ENCODE data around the gene NID1.
A peak's percentile ranks its signal among the peaks of the same experiment; 100 is the strongest.
"Not testable (repeated sequence)": the region's sequence is repeated elsewhere in the genome, so short reads cannot be mapped to it uniquely, and the experiment has no call there.

NID1 gene

GRCh38 chr1:235976490-235976889 is 88.4 kb downstream of the NID1 start:
- TF ChIP-seq SPI1 (IDR thresholded peaks at IDR 0.05; ENCODE audit: borderline replicate concordance, low read depth) (no peak), POLR2AphosphoS5 (IDR thresholded peaks at IDR 0.05; ENCODE audit: low read depth) (no peak), GABPA (IDR thresholded peaks at IDR 0.05; ENCODE audit: low read depth) (no peak), CTCF (IDR thresholded peaks at IDR 0.05; ENCODE audit: insufficient read depth, low read length) (no peak)
- TF ChIP-seq, protein P1, sequence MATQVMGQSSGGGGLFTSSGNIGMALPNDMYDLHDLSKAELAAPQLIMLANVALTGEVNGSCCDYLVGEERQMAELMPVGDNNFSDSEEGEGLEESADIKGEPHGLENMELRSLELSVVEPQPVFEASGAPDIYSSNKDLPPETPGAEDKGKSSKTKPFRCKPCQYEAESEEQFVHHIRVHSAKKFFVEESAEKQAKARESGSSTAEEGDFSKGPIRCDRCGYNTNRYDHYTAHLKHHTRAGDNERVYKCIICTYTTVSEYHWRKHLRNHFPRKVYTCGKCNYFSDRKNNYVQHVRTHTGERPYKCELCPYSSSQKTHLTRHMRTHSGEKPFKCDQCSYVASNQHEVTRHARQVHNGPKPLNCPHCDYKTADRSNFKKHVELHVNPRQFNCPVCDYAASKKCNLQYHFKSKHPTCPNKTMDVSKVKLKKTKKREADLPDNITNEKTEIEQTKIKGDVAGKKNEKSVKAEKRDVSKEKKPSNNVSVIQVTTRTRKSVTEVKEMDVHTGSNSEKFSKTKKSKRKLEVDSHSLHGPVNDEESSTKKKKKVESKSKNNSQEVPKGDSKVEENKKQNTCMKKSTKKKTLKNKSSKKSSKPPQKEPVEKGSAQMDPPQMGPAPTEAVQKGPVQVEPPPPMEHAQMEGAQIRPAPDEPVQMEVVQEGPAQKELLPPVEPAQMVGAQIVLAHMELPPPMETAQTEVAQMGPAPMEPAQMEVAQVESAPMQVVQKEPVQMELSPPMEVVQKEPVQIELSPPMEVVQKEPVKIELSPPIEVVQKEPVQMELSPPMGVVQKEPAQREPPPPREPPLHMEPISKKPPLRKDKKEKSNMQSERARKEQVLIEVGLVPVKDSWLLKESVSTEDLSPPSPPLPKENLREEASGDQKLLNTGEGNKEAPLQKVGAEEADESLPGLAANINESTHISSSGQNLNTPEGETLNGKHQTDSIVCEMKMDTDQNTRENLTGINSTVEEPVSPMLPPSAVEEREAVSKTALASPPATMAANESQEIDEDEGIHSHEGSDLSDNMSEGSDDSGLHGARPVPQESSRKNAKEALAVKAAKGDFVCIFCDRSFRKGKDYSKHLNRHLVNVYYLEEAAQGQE (IDR thresholded peaks at IDR 0.05; ENCODE audit: insufficient replicate concordance, low read depth) = no peak
- Histone ChIP-seq H3K4me3 (replicated peaks; ENCODE audit: insufficient read depth, low read length) (no peak overlapping the region), H3K27me3 (ENCODE audit: insufficient read depth, poor library complexity, severe bottlenecking) (no peaks in the 10 kb centered on the region), H3K27ac (replicated peaks) (no peak overlapping the region)
- no peak for DNase-seq (ENCODE audit: low read depth in 1 of 2, low spot score in 1 of 2)

- H3K27ac ChIP-seq (replicated peaks) = no peak overlapping the region
- DNase-seq (ENCODE audit: low read depth in 1 of 2, low spot score in 1 of 2) = no peak
These were observed 90.3 kb downstream of the NID1 start for GRCh38 chr1:235974616-235975015.

DNA sequence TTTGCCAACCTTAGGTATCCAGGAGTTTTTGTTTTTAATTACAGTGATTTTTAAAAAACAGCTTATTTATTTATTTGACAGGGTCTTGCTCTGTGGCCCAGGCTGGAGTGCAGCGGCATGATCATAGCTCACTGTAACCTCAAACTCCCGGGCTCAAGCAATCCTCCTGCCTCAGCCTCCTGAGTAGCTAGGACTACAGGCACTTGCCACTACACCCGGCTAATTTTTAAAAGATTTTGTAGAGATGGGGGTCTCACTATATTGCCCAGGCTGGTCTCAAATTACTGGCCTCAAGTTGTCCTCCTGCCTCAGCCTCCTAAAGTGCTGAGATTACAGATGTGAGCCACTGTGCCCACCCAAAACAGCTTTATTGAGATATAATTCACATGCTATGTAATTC is 92.2 kb downstream of the NID1 start:
- peak overlapping the region; percentile 83 for H3K27ac ChIP-seq (replicated peaks)
- H3K4me3 ChIP-seq (replicated peaks; ENCODE audit: insufficient read depth, low read length); DNase-seq (ENCODE audit: low read depth in 1 of 2, low spot score in 1 of 2); H3K27me3 ChIP-seq (ENCODE audit: insufficient read depth, poor library complexity, severe bottlenecking): not testable (repeated sequence)

More at GRCh38 chr1:235974616-235975015, 90.3 kb downstream of the NID1 start:
- TF ChIP-seq GABPA (IDR thresholded peaks at IDR 0.05; ENCODE audit: low read depth) (no peak), POLR2AphosphoS5 (IDR thresholded peaks at IDR 0.05; ENCODE audit: low read depth) (no peak)
- Histone ChIP-seq H3K27me3 (ENCODE audit: insufficient read depth, poor library complexity, severe bottlenecking) (no peaks in the 10 kb centered on the region), H3K4me3 (replicated peaks; ENCODE audit: insufficient read depth, low read length) (no peak overlapping the region)

GRCh38 chr1:235972311-235972689 is 92.6 kb downstream of the NID1 start:
- peak in 1 of 2 experiments; percentile 47 for DNase-seq (ENCODE audit: low read depth in 1 of 2, low spot score in 1 of 2)
- Histone ChIP-seq H3K27ac (replicated peaks) (peak overlapping the region; percentile 83), H3K27me3 (ENCODE audit: insufficient read depth, poor library complexity, severe bottlenecking) (no peaks in the 10 kb centered on the region), H3K4me3 (replicated peaks; ENCODE audit: insufficient read depth, low read length) (peak overlapping the region; percentile 24)
- TF ChIP-seq GABPA (IDR thresholded peaks at IDR 0.05; ENCODE audit: low read depth) = no peak
- TF ChIP-seq SPI1 (IDR thresholded peaks at IDR 0.05; ENCODE audit: borderline replicate concordance, low read depth) = peak; percentile 57; the same call in 1 of the 2 replicates

- TF ChIP-seq SPI1 (IDR thresholded peaks at IDR 0.05; ENCODE audit: borderline replicate concordance, low read depth) = peak; percentile 64; the same call in 1 of the 2 replicates
- TF ChIP-seq CTCF (IDR thresholded peaks at IDR 0.05; ENCODE audit: insufficient read depth, low read length) = peak; percentile 79
- TF ChIP-seq POLR2AphosphoS5 (IDR thresholded peaks at IDR 0.05; ENCODE audit: low read depth) = peak; percentile 76
- TF ChIP-seq, protein P1 (IDR thresholded peaks at IDR 0.05; ENCODE audit: insufficient replicate concordance, low read depth) = peak; percentile 3
- TF ChIP-seq GABPA (IDR thresholded peaks at IDR 0.05; ENCODE audit: low read depth) = no peak; the same call in 1 of the 2 replicates
- Histone ChIP-seq H3K4me3 (replicated peaks; ENCODE audit: insufficient read depth, low read length) (peak overlapping the region; percentile 24), H3K27me3 (ENCODE audit: insufficient read depth, poor library complexity, severe bottlenecking) (no peaks in the 10 kb centered on the region), H3K27ac (replicated peaks) (peak overlapping the region; percentile 83)
- DNase-seq (ENCODE audit: low read depth in 1 of 2, low spot score in 1 of 2) = peak; percentile 94 to 99
These were observed 93.1 kb downstream of the NID1 start for GRCh38 chr1:235971571-235972310.

Measured in HL-60 (cell line).